Gastroesophageal sphincter (tissue), 4 donors: ENCODE measurements around the gene TMEM221. TPM values are rescaled to one million over a fixed set of nuclear protein-coding genes. Genes with fewer than 3 reads are reported as not detected.
A peak's percentile ranks its signal among the peaks of the same experiment; 100 is the strongest.

Experiments
- ATAC-seq: fragments of 150-250 bp; one replicate; pipeline ENCODE4 v1.9.1; 2016; ENCODE audit warnings: mild to moderate bottlenecking, moderate library complexity
- H3K27ac ChIP-seq, 4 donors: fragments of 200-600 bp; sonication (generic) in 3 of 4; 1 replicate in 3 of 4; 2 replicates in 1 of 4; pipeline ENCODE4 v1.5.1; 2016 to 2019
- H3K27me3 ChIP-seq: fragments of 200-600 bp; sonication (generic); one replicate; pipeline ENCODE4 v1.5.1; 2019
- H3K36me3 ChIP-seq, 2 donors: fragments of 200-600 bp; sonication (generic); one replicate each; pipeline ENCODE4 v1.5.1; 2019; ENCODE audit warnings: control low read depth in 1 of 2
- H3K4me1 ChIP-seq, 3 donors: fragments of 200-600 bp; sonication (generic); 1 replicate in 2 of 3; 2 replicates in 1 of 3; pipeline ENCODE4 v1.5.1; 2016 to 2019; ENCODE audit warnings: control low read depth in 2 of 3
- H3K4me3 ChIP-seq, 2 donors: fragments of 200-600 bp; sonication (generic); one replicate each; pipeline ENCODE4 v1.5.1; 2019; ENCODE audit warnings: mild to moderate bottlenecking in 1 of 2, moderate library complexity in 1 of 2
- H3K9me3 ChIP-seq, 3 donors: fragments of 200-600 bp; sonication (generic); one replicate each; pipeline ENCODE4 v1.5.1; 2017 to 2019; ENCODE audit warnings: control low read depth in 2 of 3
- EP300 ChIP-seq: sonication (generic); formaldehyde crosslinking; IDR thresholded peaks from one replicate; pipeline ENCODE4 v1.6.1; 2017; ENCODE audit warnings: antibody characterized with exemption, mild to moderate bottlenecking
- POLR2A ChIP-seq, 2 donors: fragments of 450-650 bp; IDR thresholded peaks; one replicate each; pipeline ENCODE4 v1.6.1; 2017; ENCODE audit warnings: antibody characterized with exemption in 2 of 2, mild to moderate bottlenecking in 2 of 2, moderate library complexity in 1 of 2
- POLR2AphosphoS5 ChIP-seq: sonication (generic); formaldehyde crosslinking; IDR thresholded peaks from one replicate; pipeline ENCODE4 v1.6.1; 2017; ENCODE audit warnings: antibody characterized with exemption
- WGBS, 2 donors: methylation state at CpG; one replicate each; pipeline ENCODE4 v1.1.5; 2018; ENCODE audit warnings: low coverage in 1 of 2; 5-methylcytosine and 5-hydroxymethylcytosine counted together
- total RNA-seq, 4 donors: library from RNA; depleted of rRNA; stranded (reverse); fragments of >200 nt; gene quantifications; one replicate each; pipeline ENCODE4 v1.1.0, GENCODE V29; 2016
- TF ChIP-seq, protein P1 (sequence below), 4 experiments: fragments of 200-600 bp in 2 of 4; fragments of 450-650 bp in 2 of 4; sonication (generic) in 1 of 4; IDR thresholded peaks; one replicate each; pipeline ENCODE4 v1.5.1; 2017 to 2019; ENCODE audit warnings: antibody characterized with exemption in 4 of 4, mild to moderate bottlenecking in 2 of 4, moderate library complexity in 2 of 4

TMEM221 gene
- total RNA-seq, 4 donors from 2014 or later = 0.46 to 1.3 TPM; not detected in 2

DNA sequence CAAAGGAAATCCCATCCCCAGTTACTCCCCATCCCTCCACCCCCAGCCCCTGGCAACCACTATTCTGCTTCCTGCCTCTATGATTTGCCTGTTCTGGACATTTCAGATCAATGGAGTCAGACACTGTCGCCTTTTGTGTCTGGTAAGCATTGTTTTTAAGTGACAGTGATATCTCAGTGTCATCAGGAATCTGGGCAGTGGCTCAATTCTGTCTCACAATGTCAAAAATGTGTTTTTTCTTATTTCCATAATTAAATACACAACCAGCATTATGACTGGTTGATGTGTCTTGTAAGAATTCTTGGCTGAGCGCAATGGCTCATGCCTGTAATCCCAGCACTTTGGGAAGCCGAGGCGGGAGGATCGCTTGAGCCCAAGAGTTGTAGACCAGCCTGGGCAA lies 42.8 kb upstream of the TMEM221 start:
- Histone ChIP-seq H3K27me3 (no peaks in the 10 kb centered on the region), H3K4me1 (peaks cover 0 to 28% (median 0%) of the 10 kb centered on the region in 3 donors), H3K4me3 (no peak overlapping the region), H3K36me3 (peaks cover 0 to 48% of the 10 kb centered on the region in 2 donors), H3K9me3 (no peaks in the 10 kb centered on the region), H3K27ac (peak overlapping the region in 1 of 4 donors; percentile 22)
- ATAC-seq = no peak
- TF ChIP-seq POLR2A (IDR thresholded peaks at IDR 0.05) = no peak
- no peak for TF ChIP-seq EP300
- TF ChIP-seq POLR2AphosphoS5 = no peak
- TF ChIP-seq, protein P1, sequence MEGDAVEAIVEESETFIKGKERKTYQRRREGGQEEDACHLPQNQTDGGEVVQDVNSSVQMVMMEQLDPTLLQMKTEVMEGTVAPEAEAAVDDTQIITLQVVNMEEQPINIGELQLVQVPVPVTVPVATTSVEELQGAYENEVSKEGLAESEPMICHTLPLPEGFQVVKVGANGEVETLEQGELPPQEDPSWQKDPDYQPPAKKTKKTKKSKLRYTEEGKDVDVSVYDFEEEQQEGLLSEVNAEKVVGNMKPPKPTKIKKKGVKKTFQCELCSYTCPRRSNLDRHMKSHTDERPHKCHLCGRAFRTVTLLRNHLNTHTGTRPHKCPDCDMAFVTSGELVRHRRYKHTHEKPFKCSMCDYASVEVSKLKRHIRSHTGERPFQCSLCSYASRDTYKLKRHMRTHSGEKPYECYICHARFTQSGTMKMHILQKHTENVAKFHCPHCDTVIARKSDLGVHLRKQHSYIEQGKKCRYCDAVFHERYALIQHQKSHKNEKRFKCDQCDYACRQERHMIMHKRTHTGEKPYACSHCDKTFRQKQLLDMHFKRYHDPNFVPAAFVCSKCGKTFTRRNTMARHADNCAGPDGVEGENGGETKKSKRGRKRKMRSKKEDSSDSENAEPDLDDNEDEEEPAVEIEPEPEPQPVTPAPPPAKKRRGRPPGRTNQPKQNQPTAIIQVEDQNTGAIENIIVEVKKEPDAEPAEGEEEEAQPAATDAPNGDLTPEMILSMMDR (IDR thresholded peaks at IDR 0.05) = no peak
- WGBS, 2 donors = 58 to 73% methylated on average over 4 of the region's 5 CpGs

DNA sequence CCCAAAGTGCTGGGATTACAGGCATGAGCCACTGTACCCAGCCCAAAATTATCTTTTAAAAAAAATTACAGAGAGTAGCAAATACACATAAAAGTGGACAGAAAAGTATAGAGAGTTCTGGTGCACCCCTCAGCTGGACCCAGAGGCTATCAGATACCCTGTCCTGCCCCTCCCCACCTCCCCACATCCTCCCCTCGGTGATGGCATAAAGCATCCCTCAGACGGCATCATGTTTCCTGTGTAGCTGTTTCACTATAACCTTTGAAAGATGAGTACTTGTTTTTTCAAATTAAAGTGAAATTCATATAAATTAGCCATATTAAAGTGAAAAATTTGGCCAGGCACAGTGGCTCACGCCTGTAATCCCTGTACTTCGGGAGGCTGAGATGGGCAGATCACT lies 41.9 kb upstream of the TMEM221 start:
- ATAC-seq = no peak
- Histone ChIP-seq H3K9me3 (no peaks in the 10 kb centered on the region), H3K27ac (no peak overlapping the region), H3K4me1 (peaks cover 0 to 24% (median 0%) of the 10 kb centered on the region in 3 donors), H3K27me3 (no peaks in the 10 kb centered on the region), H3K36me3 (peaks cover 0 to 50% of the 10 kb centered on the region in 2 donors), H3K4me3 (no peak overlapping the region)
- TF ChIP-seq, protein P1 (IDR thresholded peaks at IDR 0.05) = no peak
- TF ChIP-seq EP300 = no peak
- TF ChIP-seq POLR2A (IDR thresholded peaks at IDR 0.05) = no peak
- TF ChIP-seq POLR2AphosphoS5 = no peak
- 58 to 60% methylated on average over 2 to 4 of the region's 4 CpGs for WGBS, 2 donors

DNA sequence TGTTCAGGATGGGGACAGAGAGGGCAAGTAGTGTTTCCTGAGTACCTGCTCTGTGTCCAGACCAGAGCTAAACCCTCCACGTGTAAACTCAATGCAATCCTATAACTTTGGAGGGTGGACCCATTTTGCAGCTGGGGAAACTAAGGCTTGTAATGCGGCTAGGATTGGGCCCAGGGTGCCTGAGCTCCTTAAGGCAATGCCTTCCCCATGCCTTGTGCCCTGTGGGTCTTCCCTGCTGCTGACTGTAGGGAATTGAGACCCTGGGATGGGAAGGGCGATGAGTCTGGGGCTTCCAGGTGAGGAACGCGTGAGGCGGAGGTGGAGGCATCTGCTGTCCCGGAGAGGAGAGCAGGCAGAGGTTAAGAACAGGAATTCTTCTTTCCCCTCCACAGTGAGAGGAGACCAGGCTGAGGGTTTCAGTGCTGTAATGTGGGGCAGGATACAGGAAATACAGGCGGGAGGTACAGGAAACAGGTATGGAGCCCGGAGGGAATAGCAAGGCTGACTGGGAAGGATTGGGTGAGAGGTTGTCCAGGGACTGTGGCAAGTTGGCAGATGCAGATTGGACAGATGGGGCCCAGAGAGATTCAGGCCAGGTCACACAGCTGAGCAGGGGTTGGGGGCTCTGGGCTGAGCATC lies 41.0 kb upstream of the TMEM221 start:
- Histone ChIP-seq H3K4me1 (peaks cover 0 to 24% (median 0%) of the 10 kb centered on the region in 3 donors), H3K27me3 (no peaks in the 10 kb centered on the region), H3K9me3 (no peaks in the 10 kb centered on the region), H3K36me3 (peaks cover 0 to 50% of the 10 kb centered on the region in 2 donors), H3K27ac (peak overlapping the region in 3 of 4 donors; percentile 31 to 51 (median 41)), H3K4me3 (no peak overlapping the region)
- TF ChIP-seq, protein P1 (IDR thresholded peaks at IDR 0.05) = no peak
- TF ChIP-seq EP300 (no peak), POLR2A (IDR thresholded peaks at IDR 0.05) (no peak), POLR2AphosphoS5 (no peak)
- 72% methylated on average over 7 of the region's 9 CpGs; no CpG with 5 or more reads in 1 of the 2 donors for WGBS, 2 donors
- ATAC-seq = no peak

DNA sequence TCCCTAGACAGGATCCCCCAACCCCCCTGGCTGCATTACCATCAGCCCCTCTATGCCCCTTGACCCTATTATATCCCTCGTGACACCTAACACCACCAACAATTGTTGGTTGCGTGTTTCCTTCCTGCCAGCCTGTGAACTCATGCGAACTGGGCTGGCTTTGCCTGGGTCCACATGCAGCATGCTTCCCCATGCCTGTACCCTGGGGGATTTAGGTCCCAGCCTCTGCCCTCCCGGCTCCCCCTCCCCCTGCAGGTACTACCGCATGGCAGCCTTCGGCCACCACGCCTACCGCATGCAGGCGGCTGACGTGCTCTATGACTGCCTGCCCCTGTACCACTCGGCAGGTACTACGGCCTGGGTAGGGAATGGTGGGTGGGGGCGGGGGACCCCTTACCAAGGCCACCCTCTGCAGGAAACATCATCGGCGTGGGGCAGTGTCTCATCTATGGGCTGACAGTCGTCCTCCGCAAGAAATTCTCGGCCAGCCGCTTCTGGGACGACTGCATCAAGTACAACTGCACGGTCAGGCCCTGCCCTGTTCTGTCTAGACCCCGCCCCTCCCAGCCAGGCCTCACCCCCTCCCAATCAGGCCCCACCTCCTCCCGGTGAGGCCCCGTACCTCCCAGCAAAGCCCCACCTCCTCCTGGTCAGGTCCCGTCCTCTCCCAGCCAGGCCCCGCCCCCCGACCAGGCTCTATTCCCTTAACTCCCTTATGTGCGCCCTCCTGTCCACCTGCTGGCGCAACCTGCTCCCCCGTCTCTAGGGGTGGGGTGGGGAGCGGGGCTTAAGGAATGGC lies 40.3 kb upstream of the TMEM221 start:
- Histone ChIP-seq H3K4me1 (peaks cover 0 to 24% (median 0%) of the 10 kb centered on the region in 3 donors), H3K4me3 (peak overlapping the region in 1 of 2 donors; percentile 23), H3K27me3 (no peaks in the 10 kb centered on the region), H3K9me3 (no peaks in the 10 kb centered on the region), H3K27ac (peak overlapping the region in 3 of 4 donors; percentile 31 to 51 (median 41)), H3K36me3 (peaks cover 0 to 53% of the 10 kb centered on the region in 2 donors)
- TF ChIP-seq POLR2A (IDR thresholded peaks at IDR 0.05) (no peak), POLR2AphosphoS5 (no peak), EP300 (no peak)
- TF ChIP-seq, protein P1 (IDR thresholded peaks at IDR 0.05) = no peak
- WGBS, 2 donors = 84% methylated on average over 2 of the region's 31 CpGs; no CpG with 5 or more reads in 1 of the 2 donors
- peak; percentile 65 for ATAC-seq
